ENCODE results near the gene ZNF616.
"Not testable (repeated sequence)": the region's sequence is repeated elsewhere in the genome, so short reads cannot be mapped to it uniquely, and the experiment has no call there.

The ZNF616 gene

DNA sequence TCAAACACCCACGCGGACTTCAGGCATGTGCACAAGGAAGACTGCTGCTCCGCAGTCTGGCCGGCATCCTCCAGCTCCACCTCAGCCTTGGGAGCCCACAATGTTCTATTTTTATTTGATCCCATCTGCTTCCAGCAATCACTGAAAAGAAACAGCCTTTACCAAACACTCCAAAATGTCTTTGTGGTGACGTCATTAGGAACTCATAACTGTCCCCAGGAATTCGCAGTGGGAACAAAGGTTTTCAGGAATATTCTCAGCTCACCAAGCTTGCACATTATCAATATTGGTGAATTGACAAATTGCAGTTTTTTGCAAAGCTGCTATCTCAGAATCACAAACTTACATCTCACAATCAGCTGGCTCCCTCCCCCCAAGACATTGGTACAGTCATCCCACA, 29.0 kb downstream of the ZNF616 start:
- DNase-seq (ENCODE audit: low spot score), result no peak

DNA sequence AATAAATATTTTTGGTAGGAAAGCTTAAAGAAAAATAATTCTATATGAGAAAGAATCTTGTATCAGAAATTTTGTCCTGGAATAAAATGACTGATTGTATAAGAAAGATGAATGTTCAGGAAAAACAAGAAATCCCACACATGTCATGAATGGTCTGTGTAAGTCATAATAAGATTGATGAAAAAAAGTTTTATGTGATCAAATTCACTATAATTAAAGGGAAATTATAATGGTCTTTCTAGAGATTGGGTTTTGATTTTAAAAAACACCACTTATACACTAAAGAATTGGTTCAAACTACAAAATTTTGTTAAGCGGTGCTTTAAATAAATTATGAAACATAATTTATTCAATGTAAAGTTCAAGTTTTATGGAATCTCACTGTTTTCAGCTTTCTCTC, 37.0 kb downstream of the ZNF616 start:
- DNase-seq (ENCODE audit: low spot score), result no peak

DNA sequence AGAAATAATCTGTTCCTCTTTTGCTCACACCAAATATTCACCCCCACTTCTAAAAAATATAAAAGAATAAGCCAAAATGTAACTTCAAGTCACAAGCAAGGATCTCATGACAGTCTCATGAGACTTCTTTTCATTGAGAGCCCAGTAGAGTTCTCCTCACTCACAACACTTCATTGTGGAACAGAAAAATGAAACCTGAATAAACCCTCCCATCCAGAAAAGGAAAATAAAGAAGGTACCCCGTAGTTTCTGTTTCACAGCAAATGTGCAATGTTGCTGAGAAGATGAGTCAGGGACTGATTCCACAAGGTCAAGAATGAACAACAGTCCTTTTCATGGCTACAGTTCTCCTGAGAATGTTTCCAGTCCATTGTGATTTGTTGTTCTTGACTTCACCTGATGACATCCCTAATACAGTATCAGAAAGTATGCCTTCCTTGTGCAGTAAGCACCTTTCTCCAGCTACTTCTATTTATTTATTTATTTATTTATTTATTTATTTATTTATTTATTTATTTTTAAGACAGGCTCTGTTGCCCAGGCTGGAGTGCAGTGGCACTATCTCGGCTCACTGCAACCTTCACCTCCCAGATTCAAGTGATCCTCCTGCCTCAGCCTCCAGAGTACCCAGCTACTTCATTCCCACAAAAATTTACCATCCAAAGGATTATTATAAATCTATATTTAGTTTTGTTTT, 37.7 kb downstream of the ZNF616 start:
- no peak for DNase-seq (ENCODE audit: low spot score)

DNA sequence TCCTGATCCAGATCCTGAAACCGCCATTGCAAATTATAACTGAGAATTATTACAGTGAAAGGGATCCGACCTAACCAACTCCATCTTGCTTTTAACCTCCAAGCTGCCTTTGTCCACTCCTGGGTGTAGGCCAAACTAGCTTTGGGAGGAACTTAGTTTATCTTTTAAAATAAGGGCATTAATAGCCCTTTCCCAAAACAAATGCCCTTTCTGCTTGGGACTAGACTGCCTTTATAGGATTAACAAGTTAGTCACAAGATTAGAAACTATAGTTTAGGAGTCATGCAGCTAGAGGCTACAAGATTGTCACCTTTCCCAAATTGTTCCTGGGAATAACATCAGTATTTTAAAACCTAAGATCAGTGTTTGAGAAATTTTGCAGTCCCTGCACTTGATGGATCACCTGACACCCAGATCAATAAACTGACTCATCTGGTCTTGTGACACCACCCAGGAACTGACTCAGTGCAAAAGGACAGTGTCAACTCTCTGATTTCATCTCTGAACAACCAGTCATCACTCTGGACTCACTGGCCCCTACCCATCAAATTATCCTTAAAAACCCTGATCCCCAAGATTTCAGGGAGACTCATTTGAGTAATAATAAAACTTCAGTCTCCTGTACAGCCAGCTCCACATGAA, 40.1 kb downstream of the ZNF616 start:
- no peak for DNase-seq (ENCODE audit: low spot score)

DNA sequence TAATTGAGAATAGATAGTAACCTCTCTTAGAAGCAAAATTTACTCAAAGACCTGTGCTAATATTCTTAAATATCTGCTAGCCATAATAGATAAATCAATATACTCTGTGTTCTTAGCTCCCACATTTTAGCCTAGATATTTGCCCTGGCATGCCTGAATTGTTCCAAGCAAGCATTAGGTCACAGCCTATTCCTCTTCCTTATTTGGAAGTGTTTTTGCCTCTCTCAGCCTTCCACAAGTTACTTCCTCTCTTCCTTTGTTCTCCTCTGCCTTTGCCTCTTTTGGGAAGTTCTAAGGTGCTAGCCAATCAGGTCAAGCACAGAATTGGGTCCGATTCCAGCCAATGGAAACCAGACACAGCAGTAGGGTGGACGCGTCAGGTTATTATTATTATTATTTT, 43.3 kb downstream of the ZNF616 start:
- not testable (repeated sequence) for DNase-seq (ENCODE audit: low spot score)

DNA sequence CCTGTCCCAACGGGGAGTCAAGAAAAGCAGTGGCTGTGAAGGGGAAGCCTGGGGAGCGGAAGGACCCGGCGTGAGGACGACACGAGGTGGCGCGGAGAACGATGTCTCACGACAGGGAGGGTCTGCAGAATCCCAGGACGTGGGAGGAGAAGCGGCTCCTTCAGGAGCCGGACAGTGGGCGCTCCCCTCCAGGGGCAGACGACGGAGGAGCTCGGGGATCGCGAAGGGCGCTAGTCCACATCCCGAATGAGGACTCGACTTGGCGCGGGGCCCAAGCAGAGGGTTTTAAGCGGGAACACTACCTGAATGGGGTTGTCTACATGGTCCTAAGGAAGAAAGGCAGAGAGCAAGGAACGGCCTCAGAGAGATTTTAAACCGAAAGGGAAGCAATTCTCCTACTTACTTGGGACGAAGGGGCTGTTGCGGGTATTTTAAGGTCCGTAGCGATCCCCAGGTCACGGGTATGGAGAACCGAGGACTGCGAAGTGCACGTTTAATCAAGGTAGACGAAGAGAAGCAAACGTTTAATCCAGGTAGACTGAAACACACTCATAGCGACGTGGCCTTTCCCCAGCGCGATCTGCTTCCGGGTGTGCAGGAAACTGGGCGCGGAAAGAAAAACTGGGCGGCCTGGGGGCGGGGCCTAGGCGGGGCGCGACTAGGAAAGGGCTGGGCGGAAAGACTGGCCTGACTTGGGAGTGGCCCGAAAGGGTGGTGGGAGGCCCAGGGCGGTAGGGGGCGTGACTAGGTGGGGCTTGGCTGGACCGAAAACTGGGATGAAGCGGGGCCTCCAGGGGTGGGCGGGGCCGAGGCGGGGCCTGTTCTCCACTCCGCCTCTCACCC, 44.3 kb downstream of the ZNF616 start, which contains the start of gene ZNF841:
Gene ZNF841 (minus strand): TSS at position 594 of the 843 bp plus-strand sequence. CDS start 10,964 bp downstream, outside the sequence.
- peak; percentile 88 for DNase-seq (ENCODE audit: low spot score)

DNA sequence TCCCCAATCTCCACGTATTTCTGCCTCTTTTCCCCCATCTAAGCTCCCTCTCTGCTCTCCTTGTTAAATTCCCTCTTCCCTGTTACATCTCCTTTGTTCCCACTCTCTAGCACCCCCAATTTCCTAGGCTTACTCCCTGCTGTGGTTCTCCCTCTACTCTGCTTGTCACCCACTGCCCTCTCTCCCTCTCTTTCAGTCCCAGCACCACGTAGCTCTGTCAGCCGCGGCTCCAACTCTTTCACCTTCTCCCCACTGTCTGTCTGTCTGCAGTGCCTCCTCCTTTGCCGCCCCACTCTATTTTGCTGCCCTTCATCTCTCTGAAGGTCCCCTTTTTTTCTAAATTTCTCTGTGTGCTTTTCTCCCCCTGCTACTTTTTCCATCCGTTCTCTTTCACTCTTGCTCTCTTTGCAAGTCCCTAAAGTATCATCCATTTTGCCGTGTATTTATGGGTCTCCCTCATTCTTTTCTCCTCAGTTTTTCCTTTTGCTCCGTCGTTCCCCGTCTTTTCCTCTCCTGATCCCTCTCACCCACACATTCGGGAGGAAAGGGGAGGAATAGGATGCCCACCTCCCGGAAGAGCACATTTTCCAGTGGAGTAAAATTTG, 45.1 kb downstream of the ZNF616 start:
- DNase-seq (ENCODE audit: low spot score), result no peak

DNA sequence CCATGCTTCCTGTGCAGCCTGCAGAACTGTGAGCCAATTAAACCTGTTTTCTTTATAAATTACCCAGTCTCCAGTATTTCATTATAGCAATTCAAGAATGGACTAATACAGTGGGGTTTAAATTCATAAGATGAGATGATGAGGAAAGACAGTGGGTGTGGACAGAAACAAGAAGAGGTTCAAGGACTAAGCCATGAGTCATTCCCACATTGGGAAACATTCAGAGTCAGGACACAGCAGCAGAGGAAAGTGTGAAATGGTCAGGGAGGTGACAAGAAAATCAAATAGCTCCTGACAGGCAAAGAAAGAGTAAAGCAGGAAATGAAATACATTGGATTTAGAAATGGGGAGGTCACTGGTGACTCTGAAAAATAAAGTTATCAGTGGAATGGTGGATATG, 53.3 kb downstream of the ZNF616 start:
- DNase-seq (ENCODE audit: low spot score), result no peak

DNA sequence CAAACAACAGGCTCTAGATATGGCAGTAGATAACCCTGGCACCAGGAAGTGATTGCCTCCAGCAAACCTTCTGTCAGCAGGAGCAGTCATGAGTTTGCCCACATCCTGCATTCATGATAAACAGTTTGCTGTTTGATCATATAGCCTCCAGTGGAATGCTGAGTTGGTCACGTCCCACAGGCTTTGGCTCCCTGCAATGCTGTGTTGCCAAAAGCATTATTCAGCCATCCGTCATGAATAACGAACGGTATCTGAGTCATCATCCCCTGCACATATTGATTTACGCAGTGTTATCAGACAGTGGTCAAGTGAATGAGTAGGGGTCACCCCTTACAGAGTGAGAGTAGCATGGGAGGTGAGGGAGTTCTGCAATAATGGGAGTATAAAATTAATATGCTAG, 69.2 kb downstream of the ZNF616 start:
- DNase-seq (ENCODE audit: low spot score), result no peak

DNA sequence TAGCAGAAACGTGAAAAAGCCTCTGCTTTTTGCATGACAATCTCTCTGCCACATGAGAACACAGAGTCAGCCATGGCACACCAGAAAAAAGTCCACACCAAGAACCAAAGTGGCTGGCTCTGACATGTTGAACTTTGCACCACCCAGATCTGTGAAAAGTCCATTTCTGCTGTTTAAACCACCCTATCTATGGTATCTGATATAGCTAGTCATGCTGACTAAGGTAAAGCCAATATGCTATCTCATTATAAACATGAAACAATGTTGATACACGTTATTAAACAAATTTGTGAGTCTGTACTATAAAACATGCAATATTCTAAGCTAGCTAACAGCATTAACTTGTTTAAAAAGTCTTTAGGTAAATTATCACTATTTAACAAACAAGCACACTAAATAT, 70.1 kb downstream of the ZNF616 start:
- no peak for DNase-seq (ENCODE audit: low spot score)

DNA sequence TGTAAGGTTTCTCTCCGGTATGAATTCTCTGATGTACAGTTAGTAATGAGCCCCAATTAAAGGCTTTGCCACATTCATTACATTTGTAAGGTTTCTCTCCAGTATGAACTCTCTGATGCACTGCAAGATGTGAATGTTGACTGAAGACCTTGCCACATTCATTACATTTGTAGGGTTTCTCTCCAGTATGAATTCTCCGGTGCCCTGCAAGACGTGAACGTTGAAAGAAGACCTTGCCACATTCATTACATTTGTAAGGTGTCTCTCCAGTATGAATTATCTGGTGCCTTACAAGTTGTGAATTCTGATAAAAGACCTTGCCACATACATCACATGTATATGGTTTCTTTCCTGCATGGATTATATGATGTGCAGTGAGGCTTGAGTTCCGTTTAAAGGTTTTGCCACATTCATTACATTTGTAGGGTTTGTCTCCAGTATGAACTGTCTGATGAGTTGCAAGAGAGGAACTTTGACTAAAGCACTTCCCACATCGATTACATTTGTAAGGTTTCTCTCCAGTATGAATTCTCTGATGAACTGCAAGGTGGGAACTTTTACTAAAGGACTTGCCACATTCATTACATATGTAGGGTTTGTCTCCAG, 73.4 kb downstream of the ZNF616 start:
- no peak for DNase-seq (ENCODE audit: low spot score)

DNA sequence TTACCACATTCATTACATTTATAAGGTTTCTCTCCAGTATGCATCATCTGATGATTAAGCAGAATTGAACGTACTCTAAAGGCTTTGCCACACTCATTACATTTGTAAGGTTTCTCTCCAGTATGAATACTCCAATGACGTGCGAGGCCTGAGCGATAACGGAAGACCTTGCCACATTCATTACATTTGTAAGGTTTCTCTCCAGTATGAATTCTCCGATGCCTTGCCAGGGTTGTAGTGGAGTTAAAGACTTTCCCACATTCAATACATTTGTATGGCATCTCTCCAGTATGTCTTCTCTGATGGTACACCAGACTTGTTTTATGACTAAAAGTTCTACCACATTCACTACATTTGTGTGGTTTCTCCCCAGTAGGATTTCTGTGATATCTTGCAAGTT, 74.3 kb downstream of the ZNF616 start:
- no peak for DNase-seq (ENCODE audit: low spot score)

Small RNA genes within 50 kb of the gene (small RNA-seq; reads per million reads assigned to genes)
- 0.03 to 0.58 reads per million in 2 experiments for gene RPL37P23
